IPS-18a (cell line): ENCODE results near the gene IP6K2.

ENCODE experiments used
- H3K27ac ChIP-seq: one replicate; pipeline ENCODE4 v1.5.1; 2013; ENCODE audit warnings: low read length
- H3K27me3 ChIP-seq: one replicate; pipeline ENCODE4 v1.6.1; 2013; ENCODE audit warnings: mild to moderate bottlenecking, low read length; ENCODE audit not compliant: control insufficient read depth, insufficient read depth
- H3K36me3 ChIP-seq: one replicate; pipeline ENCODE4 v1.6.1; 2013; ENCODE audit warnings: low read depth, low read length; ENCODE audit not compliant: control insufficient read depth
- H3K4me1 ChIP-seq: one replicate; pipeline ENCODE4 v1.6.1; 2013; ENCODE audit warnings: low read depth, low read length; ENCODE audit not compliant: control insufficient read depth
- H3K4me3 ChIP-seq: one replicate; pipeline ENCODE4 v1.5.1; 2013; ENCODE audit warnings: low read length
- H3K9ac ChIP-seq: one replicate; pipeline ENCODE4 v1.6.1; 2013; ENCODE audit warnings: mild to moderate bottlenecking, low read length, moderate library complexity
- H3K9me3 ChIP-seq: one replicate; pipeline ENCODE4 v1.6.1; 2013; ENCODE audit warnings: low read depth, low read length; ENCODE audit not compliant: control insufficient read depth

The IP6K2 gene

GRCh38 chr3:48696601-48697000 lies 20.4 kb downstream of the IP6K2 start:
- Histone ChIP-seq H3K4me3 (no peak overlapping the region), H3K36me3 (peaks cover 57% of the 10 kb centered on the region), H3K9ac (no peak overlapping the region), H3K9me3 (no peaks in the 10 kb centered on the region), H3K27me3 (no peaks in the 10 kb centered on the region), H3K4me1 (peaks cover 8% of the 10 kb centered on the region), H3K27ac (no peak overlapping the region)

- peaks cover 60% of the 10 kb centered on the region for H3K36me3 ChIP-seq
- H3K9me3 ChIP-seq = no peaks in the 10 kb centered on the region
- peaks cover 8% of the 10 kb centered on the region for H3K4me1 ChIP-seq
- no peaks in the 10 kb centered on the region for H3K27me3 ChIP-seq
- H3K4me3 ChIP-seq = no peak overlapping the region
- no peak overlapping the region for H3K9ac ChIP-seq
- H3K27ac ChIP-seq = no peak overlapping the region
These were observed 20.9 kb downstream of the IP6K2 start for GRCh38 chr3:48696156-48696555.

GRCh38 chr3:48695393-48695753 lies 21.6 kb downstream of the IP6K2 start:
- peaks cover 65% of the 10 kb centered on the region for H3K36me3 ChIP-seq
- H3K27me3 ChIP-seq = no peaks in the 10 kb centered on the region
- H3K4me3 ChIP-seq = no peak overlapping the region
- H3K9me3 ChIP-seq = no peaks in the 10 kb centered on the region
- peak overlapping the region; percentile 35 for H3K27ac ChIP-seq
- H3K4me1 ChIP-seq = peaks cover 8% of the 10 kb centered on the region
- peak overlapping the region; percentile 43 for H3K9ac ChIP-seq

- Histone ChIP-seq H3K27me3 (no peaks in the 10 kb centered on the region), H3K27ac (peak overlapping the region; percentile 35), H3K4me1 (peaks cover 8% of the 10 kb centered on the region), H3K9me3 (no peaks in the 10 kb centered on the region), H3K9ac (peak overlapping the region; percentile 43), H3K4me3 (no peak overlapping the region), H3K36me3 (peaks cover 66% of the 10 kb centered on the region)
These were observed 22.2 kb downstream of the IP6K2 start for GRCh38 chr3:48694610-48695392.

GRCh38 chr3:48693826-48694225 lies 23.2 kb downstream of the IP6K2 start:
- no peaks in the 10 kb centered on the region for H3K27me3 ChIP-seq
- peaks cover 66% of the 10 kb centered on the region for H3K36me3 ChIP-seq
- H3K4me3 ChIP-seq = no peak overlapping the region
- H3K4me1 ChIP-seq = peaks cover 8% of the 10 kb centered on the region
- H3K9me3 ChIP-seq = no peaks in the 10 kb centered on the region
- H3K27ac ChIP-seq = no peak overlapping the region
- no peak overlapping the region for H3K9ac ChIP-seq

- Histone ChIP-seq H3K4me1 (peaks cover 8% of the 10 kb centered on the region), H3K9me3 (no peaks in the 10 kb centered on the region), H3K27ac (no peak overlapping the region), H3K27me3 (no peaks in the 10 kb centered on the region), H3K9ac (no peak overlapping the region), H3K36me3 (peaks cover 73% of the 10 kb centered on the region), H3K4me3 (no peak overlapping the region)
These were observed 24.5 kb downstream of the IP6K2 start for GRCh38 chr3:48692551-48692950.

GRCh38 chr3:48690846-48691458 lies 26.1 kb downstream of the IP6K2 start:
- H3K9ac ChIP-seq = no peak overlapping the region
- no peaks in the 10 kb centered on the region for H3K9me3 ChIP-seq
- peaks cover 77% of the 10 kb centered on the region for H3K36me3 ChIP-seq
- H3K27me3 ChIP-seq = no peaks in the 10 kb centered on the region
- H3K27ac ChIP-seq = no peak overlapping the region
- H3K4me1 ChIP-seq = peaks cover 8% of the 10 kb centered on the region
- no peak overlapping the region for H3K4me3 ChIP-seq

- Histone ChIP-seq H3K9me3 (no peaks in the 10 kb centered on the region), H3K9ac (no peak overlapping the region), H3K27ac (no peak overlapping the region), H3K4me1 (peaks cover 5% of the 10 kb centered on the region), H3K27me3 (no peaks in the 10 kb centered on the region), H3K4me3 (no peak overlapping the region), H3K36me3 (peaks cover 66% of the 10 kb centered on the region)
These were observed 27.6 kb downstream of the IP6K2 start for GRCh38 chr3:48689384-48689783.

- no peak overlapping the region for H3K27ac ChIP-seq
- H3K9ac ChIP-seq = no peak overlapping the region
- no peak overlapping the region for H3K4me3 ChIP-seq
- no peaks in the 10 kb centered on the region for H3K9me3 ChIP-seq
- H3K36me3 ChIP-seq = peaks cover 60% of the 10 kb centered on the region
- peaks cover 5% of the 10 kb centered on the region for H3K4me1 ChIP-seq
- H3K27me3 ChIP-seq = no peaks in the 10 kb centered on the region
These were observed 28.3 kb downstream of the IP6K2 start for GRCh38 chr3:48688737-48689075.

- no peaks in the 10 kb centered on the region for H3K27me3 ChIP-seq
- H3K4me3 ChIP-seq = no peak overlapping the region
- H3K27ac ChIP-seq = no peak overlapping the region
- H3K4me1 ChIP-seq = peaks cover 5% of the 10 kb centered on the region
- no peak overlapping the region for H3K9ac ChIP-seq
- H3K9me3 ChIP-seq = no peaks in the 10 kb centered on the region
- peaks cover 55% of the 10 kb centered on the region for H3K36me3 ChIP-seq
These were observed 28.8 kb downstream of the IP6K2 start for GRCh38 chr3:48688032-48688736.

GRCh38 chr3:48687220-48687678 lies 29.8 kb downstream of the IP6K2 start:
- H3K36me3 ChIP-seq = peaks cover 53% of the 10 kb centered on the region

More at GRCh38 chr3:48687220-48687678, 29.8 kb downstream of the IP6K2 start:
- Histone ChIP-seq H3K4me3 (no peak overlapping the region), H3K9me3 (no peaks in the 10 kb centered on the region), H3K27me3 (no peaks in the 10 kb centered on the region), H3K9ac (no peak overlapping the region), H3K27ac (no peak overlapping the region), H3K4me1 (peaks cover 5% of the 10 kb centered on the region)
